Astrocyte (in vitro differentiated cells and primary cell): ENCODE results near the gene MAGI3.

ENCODE experiments used
- CTCF ChIP-seq: IDR thresholded peaks from 2 replicates; pipeline ENCODE4 v1.5.1; 2011; ENCODE audit warnings: low read depth, mild to moderate bottlenecking, inconsistent platforms, low read length, moderate library complexity; ENCODE audit not compliant: insufficient read depth
- EZH2 ChIP-seq: IDR thresholded peaks from 2 replicates; pipeline ENCODE4 v1.6.1; 2012; ENCODE audit warnings: mild to moderate bottlenecking, low read length, inconsistent platforms; ENCODE audit not compliant: insufficient read depth

GRCh38 chr1:113415310-113416070, 25.2 kb downstream of the MAGI3 start:
- TF ChIP-seq CTCF (no peak), EZH2 (no peak)
